SU-DHL-6 (cell line): Measurements from ENCODE around the gene SLC38A1.

Experiments
- H2AFZ ChIP-seq: fragments of 200-600 bp; sonication (generic); 2 replicates; pipeline ENCODE4 v1.6.1; 2014; ENCODE audit warnings: low read depth, mild to moderate bottlenecking, moderate library complexity, mixed read lengths, antibody characterized with exemption, low read length; ENCODE audit not compliant: severe bottlenecking
- H3F3A ChIP-seq: fragments of 200-600 bp; shearing (Covaris generic); 2 replicates; pipeline ENCODE4 v1.6.0; 2016; ENCODE audit warnings: antibody characterized with exemption, mild to moderate bottlenecking; ENCODE audit not compliant: insufficient read depth
- H3K27ac ChIP-seq: fragments of 200-600 bp; sonication (generic); 2 replicates; pipeline ENCODE4 v1.5.1; 2016; ENCODE audit warnings: low read depth, mild to moderate bottlenecking, low read length, moderate library complexity, mixed read lengths
- H3K27me3 ChIP-seq: fragments of 200-600 bp; sonication (generic), shearing (Covaris generic); 2 replicates; pipeline ENCODE4 v1.6.0; 2014; ENCODE audit warnings: mild to moderate bottlenecking, low read length
- H3K36me3 ChIP-seq: fragments of 200-600 bp; sonication (generic); 2 replicates; pipeline ENCODE4 v1.6.1; 2014; ENCODE audit warnings: mild to moderate bottlenecking, low read length, mixed read lengths
- H3K4me2 ChIP-seq: fragments of 300-600, 200-600 bp; shearing (Covaris generic), sonication (generic); 2 replicates; pipeline ENCODE4 v1.6.0; 2014; ENCODE audit warnings: low read length, low read depth, mild to moderate bottlenecking; ENCODE audit not compliant: poor library complexity, severe bottlenecking
- H3K4me3 ChIP-seq: fragments of 200-600 bp; sonication (generic); 2 replicates; pipeline ENCODE4 v1.5.1; 2014; ENCODE audit warnings: antibody characterized with exemption, low read length, mild to moderate bottlenecking, mixed read lengths; ENCODE audit not compliant: insufficient read depth, poor library complexity, severe bottlenecking
- H3K79me2 ChIP-seq: fragments of 200-600 bp; sonication (generic); 2 replicates; pipeline ENCODE4 v1.6.1; 2014; ENCODE audit warnings: mild to moderate bottlenecking, low read length, moderate library complexity; ENCODE audit not compliant: insufficient read depth
- H3K9ac ChIP-seq: fragments of 200-600 bp; sonication (generic); 2 replicates; pipeline ENCODE4 v1.7.0; 2014; ENCODE audit warnings: mild to moderate bottlenecking, low read length
- H3K9me2 ChIP-seq: fragments of 200-600 bp; sonication (generic); replicated peaks from 2 replicates; pipeline ENCODE4 v1.6.1; 2014; ENCODE audit warnings: low read length; ENCODE audit not compliant: insufficient read depth
- H3K9me3 ChIP-seq: fragments of 200-600 bp; sonication (generic); 2 replicates; pipeline ENCODE4 v1.6.1; 2014; ENCODE audit warnings: low read length, mixed read lengths; ENCODE audit not compliant: insufficient read depth
- H4K20me1 ChIP-seq: fragments of 200-600 bp; sonication (generic); 2 replicates; pipeline ENCODE4 v1.6.1; 2014; ENCODE audit warnings: low read depth, mild to moderate bottlenecking, antibody characterized with exemption, low read length, moderate library complexity, mixed read lengths
- CTCF ChIP-seq: fragments of 200-600 bp; sonication (generic); IDR thresholded peaks from one replicate; pipeline ENCODE4 v1.5.1; 2017; ENCODE audit warnings: antibody characterized with exemption, mild to moderate bottlenecking, low read length, moderate library complexity; ENCODE audit not compliant: insufficient read depth, poor library complexity, severe bottlenecking
- EZH2phosphoT487 ChIP-seq: fragments of 200-600 bp; sonication (generic), shearing (Covaris generic); conservative IDR thresholded peaks from 2 replicates; pipeline ENCODE4 v1.6.1; 2018; ENCODE audit warnings: mild to moderate bottlenecking, antibody characterized with exemption, low read length, moderate library complexity, mixed read lengths

Gene SLC38A1

GRCh38 chr12:46134205-46134811 is 134.5 kb downstream of the SLC38A1 start:
- Histone ChIP-seq H3K27ac (no peak overlapping the region), H3K9me2 (no peaks in the 10 kb centered on the region), H3K4me3 (no peak overlapping the region), H3F3A (no peaks in the 10 kb centered on the region), H3K9ac (no peak overlapping the region), H3K79me2 (no peaks in the 10 kb centered on the region), H2AFZ (no peak overlapping the region), H4K20me1 (no peaks in the 10 kb centered on the region), H3K27me3 (no peaks in the 10 kb centered on the region), H3K4me2 (no peak overlapping the region), H3K36me3 (no peaks in the 10 kb centered on the region), H3K9me3 (no peaks in the 10 kb centered on the region)
- TF ChIP-seq CTCF (no peak), EZH2phosphoT487 (no peak)

- H3K4me2 ChIP-seq = no peak overlapping the region
- no peak overlapping the region for H2AFZ ChIP-seq
- no peaks in the 10 kb centered on the region for H3K9me3 ChIP-seq
- no peak overlapping the region for H3K27ac ChIP-seq
- H3K9me2 ChIP-seq = no peaks in the 10 kb centered on the region
- H3K27me3 ChIP-seq = no peaks in the 10 kb centered on the region
- H3K4me3 ChIP-seq = no peak overlapping the region
- no peaks in the 10 kb centered on the region for H3K79me2 ChIP-seq
- no peaks in the 10 kb centered on the region for H3F3A ChIP-seq
- no peak for TF ChIP-seq EZH2phosphoT487
- no peak for TF ChIP-seq CTCF
- H4K20me1 ChIP-seq = no peaks in the 10 kb centered on the region
- H3K36me3 ChIP-seq = no peaks in the 10 kb centered on the region
- no peak overlapping the region for H3K9ac ChIP-seq
Observed at GRCh38 chr12:46133751-46134150, 135.1 kb downstream of the SLC38A1 start.
